ENCODE data around the gene CLPSL2.

CLPSL2 gene

GRCh38 chr6:35810971-35811698, 34.7 kb downstream of the CLPSL2 start:
- Histone ChIP-seq H3K9ac (ENCODE audit: low read depth, low read length) (no peak overlapping the region), H3K4me1 (ENCODE audit: insufficient read depth, low read length) (peaks cover 5% of the 10 kb centered on the region; the same call in 1 of the 2 replicates), H3K9me3 (ENCODE audit: control insufficient read depth, insufficient read depth, low read length) (no peaks in the 10 kb centered on the region), H3K36me3 (ENCODE audit: insufficient read depth, low read length) (no peaks in the 10 kb centered on the region)

- H3K36me3 ChIP-seq (ENCODE audit: insufficient read depth, low read length), result no peaks in the 10 kb centered on the region
- no peak overlapping the region for H3K9ac ChIP-seq (ENCODE audit: low read depth, low read length)
- peaks cover 5% of the 10 kb centered on the region; the same call in 1 of the 2 replicates for H3K4me1 ChIP-seq (ENCODE audit: insufficient read depth, low read length)
- no peaks in the 10 kb centered on the region for H3K9me3 ChIP-seq (ENCODE audit: control insufficient read depth, insufficient read depth, low read length)
These were observed 35.2 kb downstream of the CLPSL2 start for GRCh38 chr6:35811699-35811995.

- Histone ChIP-seq H3K9me3 (ENCODE audit: control insufficient read depth, insufficient read depth, low read length) (no peaks in the 10 kb centered on the region; the same call in 1 of the 2 replicates), H3K9ac (ENCODE audit: low read depth, low read length) (no peak overlapping the region), H3K4me1 (ENCODE audit: insufficient read depth, low read length) (no peaks in the 10 kb centered on the region), H3K36me3 (ENCODE audit: insufficient read depth, low read length) (no peaks in the 10 kb centered on the region)
These were observed 41.1 kb downstream of the CLPSL2 start for GRCh38 chr6:35817515-35817914.

- H3K4me1 ChIP-seq (ENCODE audit: insufficient read depth, low read length), result no peaks in the 10 kb centered on the region
- H3K9me3 ChIP-seq (ENCODE audit: control insufficient read depth, insufficient read depth, low read length), result no peaks in the 10 kb centered on the region
- no peak overlapping the region for H3K9ac ChIP-seq (ENCODE audit: low read depth, low read length)
- no peaks in the 10 kb centered on the region for H3K36me3 ChIP-seq (ENCODE audit: insufficient read depth, low read length)
These were observed 47.2 kb downstream of the CLPSL2 start for GRCh38 chr6:35823601-35824000.

GRCh38 chr6:35824552-35825192, 48.3 kb downstream of the CLPSL2 start:
- no peaks in the 10 kb centered on the region for H3K36me3 ChIP-seq (ENCODE audit: insufficient read depth, low read length)
- H3K9me3 ChIP-seq (ENCODE audit: control insufficient read depth, insufficient read depth, low read length), result no peaks in the 10 kb centered on the region
- H3K9ac ChIP-seq (ENCODE audit: low read depth, low read length), result no peak overlapping the region
- no peaks in the 10 kb centered on the region for H3K4me1 ChIP-seq (ENCODE audit: insufficient read depth, low read length)
